HG03066 (cell line): ENCODE results near the gene NRP1.

Experiments
- ATAC-seq: cut with Tn5 transposase; IDR thresholded peaks from one replicate; pipeline ENCODE4 v1.9.1; 2021; ENCODE audit warnings: low read depth; ENCODE audit not compliant: unreplicated experiment

NRP1 gene

DNA sequence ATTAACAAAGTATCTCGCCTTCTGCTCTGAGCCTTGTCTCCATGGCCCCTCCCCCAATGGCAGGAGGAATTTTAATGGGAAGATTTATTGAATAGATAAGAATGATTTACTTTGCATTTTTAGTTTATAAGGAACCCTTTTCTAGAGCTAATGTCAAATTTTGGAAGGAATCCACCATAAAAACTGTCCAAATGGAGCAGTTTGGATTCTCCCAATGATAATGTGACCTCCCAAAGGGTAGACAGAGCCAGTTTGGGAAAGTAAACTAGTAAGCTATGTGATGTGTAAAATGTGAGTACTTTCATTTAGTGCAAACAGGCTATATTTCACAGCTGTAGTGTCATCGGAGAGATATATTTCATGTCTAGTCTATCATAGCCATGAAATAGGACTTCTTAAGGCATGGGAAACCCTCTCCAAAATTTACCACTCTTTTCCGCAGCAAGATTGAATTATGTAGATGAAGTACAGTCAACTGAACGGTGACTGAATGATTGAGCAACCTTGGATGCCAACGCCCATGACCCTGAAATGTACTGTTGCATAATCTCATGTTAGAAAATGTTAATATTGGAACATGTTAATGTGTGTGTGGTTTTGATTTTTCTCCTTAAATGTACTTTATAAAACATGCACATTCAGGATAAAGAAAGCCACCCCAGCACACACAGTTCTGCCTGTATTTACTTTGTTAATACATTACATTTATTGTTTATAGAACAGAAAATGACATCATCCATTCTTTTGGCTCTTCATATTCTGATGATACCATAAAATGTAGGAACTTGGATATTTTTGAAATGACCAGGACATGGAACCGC, 140.6 kb downstream of the NRP1 start:
- no peak for ATAC-seq

DNA sequence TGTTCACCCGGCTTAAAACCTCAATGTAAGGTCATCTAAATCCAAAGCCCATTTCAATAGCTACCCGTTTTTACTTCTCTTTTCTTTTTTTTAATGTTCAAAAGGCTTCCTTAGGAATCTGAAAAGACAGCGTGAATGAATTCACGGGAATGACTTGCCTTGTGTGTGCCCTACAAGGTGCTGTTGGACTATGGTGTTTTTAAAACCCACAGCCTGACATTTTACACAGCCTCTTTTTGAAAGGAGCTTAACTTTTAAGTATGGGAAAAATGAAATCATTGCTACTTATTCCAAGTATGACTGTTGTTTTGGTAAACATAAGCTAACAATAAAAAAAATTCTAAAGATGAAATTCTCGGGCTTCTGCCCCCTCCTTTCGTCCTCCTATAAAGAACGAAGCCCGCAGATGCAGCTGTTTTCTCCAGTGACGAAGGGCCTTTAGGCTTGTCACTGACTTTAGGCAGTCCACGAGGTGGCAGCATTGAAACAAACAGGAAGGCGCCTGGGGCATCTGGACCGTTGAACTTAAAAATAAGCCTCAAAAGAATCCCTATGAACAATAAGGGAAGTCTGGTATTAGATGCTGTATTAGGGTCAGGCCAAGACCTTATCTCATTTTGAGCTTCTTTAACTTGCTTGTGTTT, 141.3 kb downstream of the NRP1 start:
- no peak for ATAC-seq

DNA sequence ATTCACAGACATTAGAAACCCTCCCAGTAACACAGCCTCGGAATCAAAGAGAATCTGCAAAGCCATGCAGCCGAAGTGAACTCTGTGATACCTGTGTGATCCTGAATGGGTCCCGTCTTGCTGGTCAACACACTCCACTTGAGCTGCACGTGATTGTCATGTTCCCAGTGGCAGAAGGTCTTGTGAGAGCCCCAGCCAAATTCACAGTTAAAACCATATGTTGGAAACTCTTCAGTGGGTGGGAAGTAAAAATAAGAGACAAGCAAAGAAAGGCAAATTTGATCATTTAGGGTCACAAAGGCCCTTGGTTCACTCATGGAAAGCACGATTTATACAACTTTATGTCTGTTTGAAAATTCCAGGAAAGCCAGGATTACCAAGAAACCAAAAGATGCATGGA, 142.3 kb downstream of the NRP1 start:
- ATAC-seq: no peak

GRCh38 chr10:33190406-33190805, 144.1 kb downstream of the NRP1 start:
- no peak for ATAC-seq

DNA sequence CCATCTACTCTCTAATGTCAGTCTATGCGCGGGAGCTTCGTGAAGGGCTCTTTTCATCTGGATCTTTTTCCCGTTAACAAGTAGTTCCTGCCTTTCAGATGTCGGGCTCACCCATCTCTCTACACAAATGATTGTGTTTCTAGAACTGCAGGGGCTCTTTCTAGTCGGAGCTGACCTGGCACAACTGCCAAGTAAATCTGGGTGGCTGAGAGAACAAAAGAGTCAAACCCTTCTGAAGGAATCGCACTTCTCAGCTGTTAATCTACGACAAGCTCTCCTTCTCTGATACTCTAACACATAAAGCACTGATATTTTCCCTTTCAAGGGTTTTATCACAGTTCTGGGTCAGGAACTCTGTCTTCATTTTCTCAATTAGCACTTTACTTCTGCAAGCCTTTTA, 144.7 kb downstream of the NRP1 start:
- no peak for ATAC-seq

GRCh38 chr10:33189363-33189762, 145.1 kb downstream of the NRP1 start:
- no peak for ATAC-seq

DNA sequence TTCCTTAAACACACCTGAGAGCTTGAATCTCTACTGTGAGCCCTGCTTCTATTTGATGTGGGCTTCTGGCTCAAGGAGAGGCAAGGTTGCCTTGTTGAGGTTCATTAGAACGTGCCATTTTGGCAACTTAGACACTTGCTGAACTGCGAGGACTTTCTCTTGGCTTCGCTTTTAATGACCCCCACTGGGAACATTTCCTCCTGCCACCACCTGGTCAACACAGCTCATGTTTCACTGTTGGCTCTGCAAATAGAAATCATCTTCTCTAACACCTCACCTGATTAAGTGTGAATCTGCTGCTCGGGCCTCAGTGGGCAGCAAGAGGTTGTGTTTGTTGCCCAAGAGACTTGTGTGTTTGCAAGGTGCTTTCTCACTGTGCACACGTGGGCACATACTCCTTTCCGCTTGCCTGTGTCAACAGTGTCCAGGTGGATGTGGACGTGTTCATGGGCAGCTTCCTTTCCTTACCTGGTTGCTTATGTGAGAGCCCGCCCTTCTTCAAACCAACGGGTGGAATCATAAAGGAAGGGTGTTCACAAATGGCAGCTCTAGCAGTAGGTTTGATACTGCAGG, 147.0 kb downstream of the NRP1 start:
- ATAC-seq: no peak

DNA sequence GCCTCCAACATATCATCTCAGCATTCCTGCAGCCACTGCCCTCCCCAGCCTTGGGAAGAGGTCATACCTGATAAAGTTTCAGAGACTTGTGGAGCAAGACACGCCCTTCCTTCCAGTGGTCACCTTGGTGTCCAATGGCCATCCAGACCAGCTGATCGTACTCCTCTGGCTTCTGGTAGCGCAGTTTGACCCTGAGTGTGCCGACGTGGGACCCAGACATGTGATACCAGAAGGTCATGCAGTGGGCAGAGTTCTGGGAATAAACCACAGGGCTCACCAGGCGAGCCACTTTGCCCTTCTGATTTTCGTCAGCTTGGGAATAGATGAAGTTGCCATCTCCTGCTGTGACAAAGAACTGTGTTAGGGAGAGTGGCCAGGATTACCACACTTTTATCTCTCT, 148.3 kb downstream of the NRP1 start:
- no peak for ATAC-seq

GRCh38 chr10:33183655-33184054, 150.8 kb downstream of the NRP1 start:
- no peak for ATAC-seq

DNA sequence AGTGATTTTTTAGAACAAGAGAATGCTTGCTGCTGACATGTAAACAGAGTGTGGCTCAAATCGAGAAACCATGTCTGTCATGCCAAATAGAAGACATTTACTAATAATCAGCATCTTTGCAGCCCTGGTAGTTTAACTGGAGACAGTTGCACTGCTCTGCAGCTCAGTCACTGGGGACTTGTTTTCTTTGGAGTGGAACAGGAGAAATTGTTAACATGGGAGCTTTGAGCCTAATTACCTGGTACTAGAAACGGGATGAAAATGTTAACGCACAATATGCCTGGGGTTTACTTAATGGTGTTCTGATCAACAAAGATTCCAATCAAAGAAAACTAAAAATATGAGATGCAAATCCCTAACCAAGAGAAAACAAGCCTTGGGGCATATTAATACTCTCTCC, 153.5 kb downstream of the NRP1 start:
- ATAC-seq: no peak

GRCh38 chr10:33180390-33180789, 154.1 kb downstream of the NRP1 start:
- ATAC-seq: no peak

DNA sequence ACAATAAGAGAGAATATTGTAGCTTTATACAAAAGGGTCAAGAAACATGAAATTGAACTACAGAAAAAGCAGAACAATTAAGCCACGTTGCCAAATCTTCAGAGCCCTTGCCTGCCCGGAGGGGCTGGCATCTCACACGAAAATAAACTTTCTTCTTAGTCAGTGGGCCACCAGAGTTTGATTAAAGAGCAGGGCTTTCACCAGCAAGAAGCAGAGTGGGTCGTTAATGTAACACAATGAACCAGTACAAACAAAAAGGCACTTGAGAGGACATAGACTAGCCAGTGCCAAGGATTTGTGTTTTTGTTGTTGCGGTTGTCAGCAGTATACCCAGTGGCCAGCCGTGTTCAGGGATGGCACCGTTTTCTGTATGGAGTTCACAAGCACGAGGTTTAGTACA, 155.4 kb downstream of the NRP1 start:
- ATAC-seq: no peak

DNA sequence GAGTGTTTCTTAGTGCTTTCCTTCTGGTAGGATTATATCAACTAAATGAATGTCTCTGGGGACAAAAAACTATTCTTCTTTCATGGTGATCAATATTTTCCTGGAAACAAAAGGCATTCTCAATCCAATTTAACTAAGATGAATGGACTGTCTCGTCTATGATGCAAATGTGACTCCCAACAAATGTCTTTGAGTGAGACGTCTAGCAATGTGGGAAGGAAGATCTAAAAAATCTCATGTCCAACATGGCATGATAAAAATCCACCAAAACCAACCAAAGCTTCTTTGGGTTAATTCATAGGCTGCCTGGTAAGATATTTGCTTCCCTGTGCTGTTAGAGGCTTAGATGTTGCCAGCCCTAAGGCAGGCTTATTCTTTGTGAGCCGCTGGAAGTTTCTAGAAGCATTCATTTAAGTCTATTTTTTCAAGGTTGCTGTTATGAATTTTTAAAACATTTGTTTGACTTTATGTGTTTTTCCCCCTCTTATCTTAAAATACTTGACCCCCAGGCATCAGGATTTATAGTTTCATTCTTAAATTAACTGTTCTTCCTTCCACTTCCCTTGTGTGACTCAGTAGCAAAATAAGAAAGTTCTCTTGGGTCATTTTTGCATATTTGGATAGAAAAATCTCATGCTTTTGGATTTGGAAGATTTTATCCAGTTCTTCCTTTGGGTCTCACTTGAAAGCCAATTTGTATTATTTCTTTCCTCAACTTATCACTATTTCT, 156.3 kb downstream of the NRP1 start:
- no peak for ATAC-seq

- ATAC-seq: no peak
These were observed 157.8 kb downstream of the NRP1 start for GRCh38 chr10:33176688-33177087.

GRCh38 chr10:33174674-33175434, 159.6 kb downstream of the NRP1 start:
- no peak for ATAC-seq

DNA sequence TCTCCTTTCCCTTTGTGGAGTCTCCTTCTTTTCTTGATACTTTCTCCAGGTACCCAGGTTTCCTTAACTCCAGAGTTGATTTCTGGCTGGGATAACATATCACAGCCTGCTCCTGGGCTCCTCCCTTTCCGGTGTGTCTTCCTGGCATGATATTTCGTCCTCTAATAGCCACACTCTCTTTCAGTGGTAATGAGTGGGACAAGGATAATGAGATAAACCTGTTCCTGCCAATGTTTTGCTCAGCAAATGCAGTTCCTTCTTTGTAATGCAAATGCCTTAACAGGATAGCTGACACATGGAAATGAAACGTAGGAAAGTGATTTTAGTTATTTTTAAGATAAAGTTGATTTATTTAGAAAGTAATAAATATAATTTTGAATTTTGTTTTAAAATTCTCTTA, 168.6 kb downstream of the NRP1 start:
- ATAC-seq: no peak

DNA sequence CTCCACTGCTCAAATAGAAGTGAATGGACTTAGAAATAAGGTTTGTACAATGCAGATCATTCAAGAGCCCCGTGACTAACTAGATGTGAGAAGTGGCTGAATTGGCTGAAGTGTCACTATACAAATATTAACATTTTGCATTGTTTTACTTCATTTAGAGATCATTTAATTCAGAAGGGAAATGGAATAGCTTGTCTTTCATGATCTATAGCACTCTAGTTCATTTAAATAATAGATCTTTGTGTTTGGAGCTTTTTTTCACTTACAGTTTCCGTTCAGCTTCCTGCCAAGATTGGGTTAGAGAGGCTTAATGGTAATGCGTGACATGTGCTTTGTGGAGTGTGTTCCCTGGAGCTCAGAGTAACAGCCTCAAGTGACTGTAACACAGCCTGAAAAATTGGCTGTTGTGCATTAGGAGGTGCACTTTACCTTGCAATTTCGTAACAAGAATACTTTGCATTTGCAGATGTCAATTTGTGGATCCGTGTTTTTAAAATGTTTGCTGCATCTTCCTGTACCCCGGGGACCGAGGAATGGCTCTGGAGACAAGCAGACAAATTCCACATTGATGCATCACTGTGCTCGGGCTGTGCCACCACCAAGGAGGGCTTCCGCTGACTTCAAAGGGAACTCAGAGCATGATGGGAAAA, 170.3 kb downstream of the NRP1 start:
- no peak for ATAC-seq

DNA sequence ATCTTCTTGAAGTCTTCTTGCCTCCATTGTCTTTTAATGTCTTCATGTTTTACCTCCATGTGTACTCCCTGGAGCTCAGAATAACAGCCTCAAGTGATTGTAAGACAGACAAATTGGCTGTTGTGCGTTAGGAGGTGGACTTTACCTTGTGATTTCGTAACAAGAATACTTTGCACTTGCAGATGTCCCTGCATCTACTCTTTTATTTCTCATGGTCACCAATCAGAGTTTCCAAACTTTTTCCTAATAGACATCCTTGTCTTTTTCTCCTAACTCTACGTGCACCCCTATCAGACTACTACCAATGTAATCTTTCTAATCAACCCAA, 172.3 kb downstream of the NRP1 start:
- ATAC-seq: no peak

DNA sequence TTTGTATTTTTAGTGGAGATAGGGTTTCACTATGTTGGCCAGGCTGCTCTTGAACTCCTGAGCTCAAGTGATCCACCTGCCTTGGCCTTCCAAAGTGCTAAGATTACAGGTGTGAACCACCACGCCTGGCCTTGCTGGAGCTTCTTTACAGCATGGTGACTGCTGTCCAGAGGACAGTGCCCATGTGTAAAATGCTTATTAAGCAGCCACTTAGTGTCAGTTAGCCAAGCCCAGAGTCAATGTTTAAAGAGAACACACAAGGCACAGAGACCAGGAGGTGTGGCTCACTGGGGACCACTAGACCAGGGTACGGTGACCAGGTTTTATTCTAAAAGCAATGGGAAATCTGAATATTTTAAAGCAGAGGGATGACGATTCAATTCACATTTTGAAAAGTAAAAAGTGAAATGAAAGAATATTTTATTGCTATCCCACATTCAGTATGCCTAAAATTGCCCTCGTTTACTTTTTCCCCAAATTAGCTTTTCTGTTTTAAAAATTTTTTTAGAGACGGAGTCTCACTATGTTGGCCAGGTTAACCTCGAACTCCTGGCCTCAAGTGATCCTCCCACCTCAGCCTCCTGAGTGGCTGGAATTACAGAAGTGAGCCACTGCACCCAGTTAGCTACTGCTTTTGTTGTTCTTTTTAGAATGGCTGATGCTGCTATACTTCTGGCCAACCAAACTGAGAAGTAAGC, 172.8 kb downstream of the NRP1 start:
- ATAC-seq: no peak

DNA sequence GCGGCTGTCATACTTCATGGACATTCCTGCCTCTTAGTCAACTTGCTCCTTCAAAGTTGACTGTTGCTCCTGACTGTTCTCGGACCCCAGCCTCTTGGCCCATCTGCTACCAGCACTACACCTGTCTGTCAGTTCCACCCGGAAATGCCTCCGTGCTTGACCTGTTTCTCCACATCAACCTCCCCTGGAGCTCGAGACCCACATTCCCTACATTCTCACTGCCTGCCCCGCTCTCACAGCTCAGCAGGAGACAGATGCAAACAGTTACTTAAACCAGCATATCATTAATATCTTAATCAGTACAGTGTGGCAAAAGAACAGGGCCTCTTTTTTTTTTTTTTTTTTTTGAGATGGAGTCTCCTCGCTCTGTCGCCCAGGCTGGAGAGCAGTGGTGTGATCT, 174.3 kb downstream of the NRP1 start:
- no peak for ATAC-seq
